Measurements from ENCODE around the gene CLIC3.
"Not testable (repeated sequence)": the region's sequence is repeated elsewhere in the genome, so short reads cannot be mapped to it uniquely, and the experiment has no call there.

CLIC3 gene

DNA sequence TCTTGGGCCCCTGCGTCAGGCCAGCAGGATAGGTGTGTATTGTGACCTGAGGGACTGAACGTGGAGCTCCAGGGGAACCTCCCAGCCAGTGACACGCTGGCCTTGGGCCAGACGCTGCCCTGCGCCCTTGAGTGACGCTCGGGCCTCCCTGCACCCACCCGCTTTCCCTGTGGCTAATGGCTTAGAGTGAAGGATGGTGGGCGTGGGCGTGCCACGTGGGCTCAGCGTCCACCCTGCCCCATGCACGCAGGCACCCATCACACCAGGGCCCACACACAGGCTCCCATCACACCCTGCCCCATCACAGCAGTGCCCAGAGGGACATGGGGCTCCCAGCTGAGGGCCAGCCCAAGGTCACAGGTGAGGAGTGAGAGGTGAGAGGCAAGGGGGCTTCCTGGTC lies 40.7 kb upstream of the CLIC3 start:
- H3K27me3 ChIP-seq (ENCODE audit: control insufficient read depth, insufficient read depth, low read length) = no peaks in the 10 kb centered on the region
- no peaks in the 10 kb centered on the region for H3K9me3 ChIP-seq (ENCODE audit: control insufficient read depth, insufficient read depth, low read length)
- H3K9ac ChIP-seq (ENCODE audit: low read depth, low read length) = no peak overlapping the region
- H3K4me3 ChIP-seq (ENCODE audit: low read depth, low read length) = no peak overlapping the region
- peaks cover 6% of the 10 kb centered on the region for H3K36me3 ChIP-seq (ENCODE audit: control insufficient read depth, insufficient read depth, low read length)
- no peaks in the 10 kb centered on the region for H3K4me1 ChIP-seq (ENCODE audit: control insufficient read depth, insufficient read depth, low read length)

DNA sequence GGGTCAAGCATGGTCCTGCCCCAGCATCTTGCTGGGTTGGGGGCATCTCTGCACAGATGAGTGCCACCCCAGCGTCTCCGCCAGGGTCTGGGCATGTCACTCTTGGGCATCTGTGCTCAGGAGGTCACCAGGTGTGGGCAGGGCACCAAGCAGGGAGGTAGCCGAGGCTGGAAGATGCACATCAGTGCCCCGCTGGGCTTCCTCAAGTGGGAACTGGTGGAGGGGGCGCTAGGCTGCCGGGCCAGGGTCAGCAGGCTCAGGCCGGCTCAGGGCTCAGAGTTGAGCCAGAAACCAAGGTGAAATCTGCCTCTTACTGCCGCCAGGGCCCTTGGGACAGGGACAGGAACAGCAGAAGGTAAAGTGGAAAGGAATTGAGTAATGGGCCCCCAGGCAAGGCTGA lies 39.6 kb upstream of the CLIC3 start:
- H3K4me3 ChIP-seq (ENCODE audit: low read depth, low read length) = no peak overlapping the region
- H3K27me3 ChIP-seq (ENCODE audit: control insufficient read depth, insufficient read depth, low read length) = no peaks in the 10 kb centered on the region
- no peaks in the 10 kb centered on the region for H3K9me3 ChIP-seq (ENCODE audit: control insufficient read depth, insufficient read depth, low read length)
- H3K9ac ChIP-seq (ENCODE audit: low read depth, low read length) = no peak overlapping the region
- H3K36me3 ChIP-seq (ENCODE audit: control insufficient read depth, insufficient read depth, low read length) = peaks cover 3% of the 10 kb centered on the region
- no peaks in the 10 kb centered on the region for H3K4me1 ChIP-seq (ENCODE audit: control insufficient read depth, insufficient read depth, low read length)

DNA sequence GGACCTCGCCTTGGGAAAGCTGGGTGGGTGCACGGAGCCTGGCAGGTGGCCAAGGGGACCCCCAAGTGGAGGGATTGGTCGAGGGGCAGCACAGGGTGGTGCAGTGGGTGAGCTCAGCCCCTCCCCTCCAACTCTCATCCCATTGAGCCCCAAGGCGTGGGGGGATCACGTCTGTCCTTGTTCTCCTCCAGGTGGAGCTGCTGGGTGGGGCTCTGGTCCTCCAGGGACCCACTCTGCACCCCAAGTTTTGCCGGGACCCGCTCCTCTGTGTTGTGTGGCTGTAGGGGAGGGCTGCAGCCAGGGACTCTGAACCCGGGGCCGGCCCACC lies 39.1 kb upstream of the CLIC3 start:
- H3K4me3 ChIP-seq (ENCODE audit: low read depth, low read length) = no peak overlapping the region
- H3K27me3 ChIP-seq (ENCODE audit: control insufficient read depth, insufficient read depth, low read length) = no peaks in the 10 kb centered on the region
- H3K4me1 ChIP-seq (ENCODE audit: control insufficient read depth, insufficient read depth, low read length) = no peaks in the 10 kb centered on the region
- no peaks in the 10 kb centered on the region for H3K9me3 ChIP-seq (ENCODE audit: control insufficient read depth, insufficient read depth, low read length)
- H3K9ac ChIP-seq (ENCODE audit: low read depth, low read length) = no peak overlapping the region
- H3K36me3 ChIP-seq (ENCODE audit: control insufficient read depth, insufficient read depth, low read length) = peaks cover 3% of the 10 kb centered on the region

DNA sequence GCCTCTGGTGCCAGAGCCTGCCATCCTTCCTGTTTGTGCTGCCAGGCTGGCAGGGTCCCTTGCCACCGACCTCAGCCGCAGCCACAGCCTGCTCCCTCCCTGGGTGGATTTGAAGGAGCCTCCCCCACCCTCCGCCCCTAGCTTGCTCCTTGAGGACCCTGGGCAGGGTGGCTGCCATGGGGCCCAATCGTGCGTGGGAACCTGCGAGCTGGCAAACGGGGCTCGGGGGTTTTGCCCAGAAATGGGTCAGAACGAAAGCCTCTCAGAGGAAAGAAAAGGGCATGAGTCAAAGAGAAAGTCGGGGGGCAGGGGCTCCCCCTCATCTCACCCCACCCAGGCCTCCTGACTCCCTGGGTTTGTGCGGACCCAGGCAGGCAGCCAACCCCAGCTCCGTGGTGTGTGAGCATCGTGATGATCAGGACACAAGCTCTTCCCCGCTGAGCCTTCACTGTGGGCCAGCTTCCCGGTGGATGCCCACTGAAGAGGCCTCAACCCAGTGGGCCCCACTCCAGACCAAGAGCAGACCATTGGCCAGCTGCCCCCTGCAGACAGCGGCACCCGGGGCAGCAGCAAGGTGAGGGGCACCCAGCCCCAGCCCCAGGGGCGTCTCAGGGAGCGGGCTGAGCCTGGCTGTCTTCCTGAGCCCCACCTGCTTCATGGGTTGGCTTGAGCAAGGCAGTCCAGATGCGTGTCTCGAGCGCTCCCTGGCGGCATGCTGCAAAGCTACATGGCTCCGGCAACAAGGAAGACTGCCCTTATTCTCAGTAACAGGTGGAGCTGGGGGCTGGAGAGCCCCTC lies 38.5 kb upstream of the CLIC3 start:
- Histone ChIP-seq H3K9me3 (ENCODE audit: control insufficient read depth, insufficient read depth, low read length) (no peaks in the 10 kb centered on the region), H3K9ac (ENCODE audit: low read depth, low read length) (no peak overlapping the region), H3K36me3 (ENCODE audit: control insufficient read depth, insufficient read depth, low read length) (peaks cover 3% of the 10 kb centered on the region), H3K4me1 (ENCODE audit: control insufficient read depth, insufficient read depth, low read length) (no peaks in the 10 kb centered on the region), H3K27me3 (ENCODE audit: control insufficient read depth, insufficient read depth, low read length) (no peaks in the 10 kb centered on the region), H3K4me3 (ENCODE audit: low read depth, low read length) (no peak overlapping the region)

DNA sequence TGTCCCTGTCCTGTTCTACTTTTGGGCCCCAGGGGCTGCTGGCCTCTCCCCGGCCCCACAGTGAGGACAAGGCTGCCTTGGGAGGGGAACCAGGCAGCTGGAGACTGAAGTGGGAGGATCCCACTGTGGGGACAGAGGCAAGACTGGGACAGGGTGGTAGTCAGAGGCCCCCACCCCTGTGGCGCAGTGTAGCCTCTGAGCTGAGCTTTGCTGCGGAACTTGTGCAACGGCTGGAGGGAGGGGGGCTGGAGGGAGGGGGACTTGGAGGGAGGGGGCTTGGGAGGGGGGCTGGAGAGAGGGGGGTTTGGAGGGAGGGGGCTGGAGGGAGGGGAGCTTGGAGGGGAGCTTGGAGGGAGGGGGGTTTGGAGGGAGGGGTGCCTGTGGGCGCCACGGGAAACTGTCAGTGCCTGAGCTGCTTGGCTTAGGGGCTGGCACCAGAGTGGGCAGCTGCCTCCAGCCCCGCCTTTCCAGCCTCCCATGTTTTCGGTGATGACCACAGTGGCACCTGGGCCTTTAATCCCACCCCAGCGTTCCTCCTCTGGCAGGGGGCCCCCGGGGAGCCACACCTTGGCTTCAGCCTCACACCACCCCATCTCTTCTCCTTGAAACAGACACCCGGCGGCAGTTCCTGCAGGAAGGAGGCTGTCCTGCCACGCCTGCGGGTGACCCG lies 37.8 kb upstream of the CLIC3 start:
- Histone ChIP-seq H3K27me3 (ENCODE audit: control insufficient read depth, insufficient read depth, low read length) (peaks cover under 1% of the 10 kb centered on the region), H3K9ac (ENCODE audit: low read depth, low read length) (no peak overlapping the region), H3K36me3 (ENCODE audit: control insufficient read depth, insufficient read depth, low read length) (peaks cover 3% of the 10 kb centered on the region), H3K4me1 (ENCODE audit: control insufficient read depth, insufficient read depth, low read length) (no peaks in the 10 kb centered on the region), H3K4me3 (ENCODE audit: low read depth, low read length) (no peak overlapping the region), H3K9me3 (ENCODE audit: control insufficient read depth, insufficient read depth, low read length) (no peaks in the 10 kb centered on the region)

DNA sequence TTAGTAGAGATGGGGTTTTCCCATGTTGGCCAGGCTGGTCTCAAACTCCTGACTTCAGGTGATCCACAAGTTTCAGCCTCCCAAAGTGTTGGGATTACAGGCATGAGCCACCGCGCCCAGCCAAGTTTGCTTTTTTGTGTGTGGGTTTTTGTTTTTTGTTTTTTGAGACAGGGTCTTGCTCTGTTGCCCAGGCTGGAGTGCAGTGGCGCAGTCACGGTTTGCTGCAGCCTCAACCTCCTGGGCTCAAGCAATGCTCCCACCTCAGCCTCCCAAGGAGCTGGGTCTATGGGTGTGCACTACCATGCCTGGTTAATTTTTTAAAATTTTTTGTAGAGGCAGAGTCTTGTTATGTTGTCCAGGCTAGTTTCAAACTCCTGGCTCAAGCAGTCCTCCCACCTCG lies 37.1 kb upstream of the CLIC3 start:
- H3K4me3 ChIP-seq (ENCODE audit: low read depth, low read length); H3K4me1 ChIP-seq (ENCODE audit: control insufficient read depth, insufficient read depth, low read length); H3K9me3 ChIP-seq (ENCODE audit: control insufficient read depth, insufficient read depth, low read length); H3K27me3 ChIP-seq (ENCODE audit: control insufficient read depth, insufficient read depth, low read length); H3K9ac ChIP-seq (ENCODE audit: low read depth, low read length); H3K36me3 ChIP-seq (ENCODE audit: control insufficient read depth, insufficient read depth, low read length): not testable (repeated sequence)

DNA sequence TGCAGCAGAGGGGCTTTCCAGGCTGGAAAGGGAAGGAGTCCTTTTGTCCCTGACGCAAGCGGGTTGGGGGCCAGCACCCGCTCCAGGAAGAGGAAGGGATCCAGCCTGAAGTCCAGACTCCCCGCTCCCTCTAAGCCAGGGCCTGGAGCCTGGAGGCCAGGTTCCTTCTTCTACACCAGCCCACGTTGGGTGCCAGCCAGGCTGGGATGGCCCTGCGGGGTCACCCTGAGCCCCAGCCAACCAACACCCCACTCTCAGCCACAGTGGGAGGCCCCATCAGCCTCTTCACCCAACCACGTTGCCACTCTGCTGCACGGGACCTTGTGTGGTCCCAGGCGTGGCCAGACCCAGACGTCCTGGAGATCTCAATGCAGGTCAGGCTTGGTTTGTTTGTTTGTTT lies 36.5 kb upstream of the CLIC3 start:
- Histone ChIP-seq H3K4me3 (ENCODE audit: low read depth, low read length) (no peak overlapping the region), H3K9ac (ENCODE audit: low read depth, low read length) (no peak overlapping the region), H3K4me1 (ENCODE audit: control insufficient read depth, insufficient read depth, low read length) (no peaks in the 10 kb centered on the region), H3K36me3 (ENCODE audit: control insufficient read depth, insufficient read depth, low read length) (peaks cover 3% of the 10 kb centered on the region), H3K9me3 (ENCODE audit: control insufficient read depth, insufficient read depth, low read length) (no peaks in the 10 kb centered on the region), H3K27me3 (ENCODE audit: control insufficient read depth, insufficient read depth, low read length) (peaks cover 7% of the 10 kb centered on the region)

DNA sequence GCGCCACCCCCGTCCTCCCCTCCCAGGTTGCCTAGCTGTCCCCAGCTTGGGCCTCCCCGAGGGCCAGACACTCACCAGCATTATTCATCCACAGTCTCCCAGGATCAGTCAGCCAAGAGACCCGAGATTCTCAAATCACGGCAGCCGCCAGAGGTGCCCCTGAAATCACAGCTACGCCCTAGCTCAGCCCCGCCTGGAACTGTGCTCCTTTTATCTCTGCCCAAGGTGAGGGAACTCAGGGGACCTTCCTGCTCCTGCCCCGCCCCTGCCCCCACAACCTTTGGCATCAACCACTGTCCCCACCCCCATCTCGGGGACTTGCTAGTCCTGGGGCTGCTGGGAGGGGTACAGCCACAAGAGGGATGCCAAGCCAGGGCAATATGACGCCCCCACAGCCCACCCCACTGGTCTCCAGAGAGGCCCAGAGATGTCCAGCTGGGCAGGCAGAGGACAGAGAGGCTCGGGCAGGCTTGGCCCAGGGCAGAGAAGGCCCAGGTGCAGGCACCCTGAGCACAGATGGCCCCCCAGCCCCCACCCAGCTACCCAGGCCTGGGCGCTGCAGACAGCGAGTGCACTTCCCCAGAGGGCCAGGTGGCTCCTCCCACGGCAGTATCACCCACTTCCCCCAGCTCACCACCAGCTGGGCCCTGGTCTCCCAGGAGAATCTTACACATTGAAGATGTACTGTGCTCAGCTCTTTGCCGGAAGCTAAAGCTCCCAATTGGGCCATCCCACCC lies 35.7 kb upstream of the CLIC3 start, which contains the start of gene FUT7:
TSS of gene FUT7 (minus strand) at position 185 of the 737 bp plus-strand sequence. CDS start at position 88, 97 bp downstream.
- H3K4me1 ChIP-seq (ENCODE audit: control insufficient read depth, insufficient read depth, low read length) = no peaks in the 10 kb centered on the region
- H3K4me3 ChIP-seq (ENCODE audit: low read depth, low read length) = no peak within 1 kb of the TSS

DNA sequence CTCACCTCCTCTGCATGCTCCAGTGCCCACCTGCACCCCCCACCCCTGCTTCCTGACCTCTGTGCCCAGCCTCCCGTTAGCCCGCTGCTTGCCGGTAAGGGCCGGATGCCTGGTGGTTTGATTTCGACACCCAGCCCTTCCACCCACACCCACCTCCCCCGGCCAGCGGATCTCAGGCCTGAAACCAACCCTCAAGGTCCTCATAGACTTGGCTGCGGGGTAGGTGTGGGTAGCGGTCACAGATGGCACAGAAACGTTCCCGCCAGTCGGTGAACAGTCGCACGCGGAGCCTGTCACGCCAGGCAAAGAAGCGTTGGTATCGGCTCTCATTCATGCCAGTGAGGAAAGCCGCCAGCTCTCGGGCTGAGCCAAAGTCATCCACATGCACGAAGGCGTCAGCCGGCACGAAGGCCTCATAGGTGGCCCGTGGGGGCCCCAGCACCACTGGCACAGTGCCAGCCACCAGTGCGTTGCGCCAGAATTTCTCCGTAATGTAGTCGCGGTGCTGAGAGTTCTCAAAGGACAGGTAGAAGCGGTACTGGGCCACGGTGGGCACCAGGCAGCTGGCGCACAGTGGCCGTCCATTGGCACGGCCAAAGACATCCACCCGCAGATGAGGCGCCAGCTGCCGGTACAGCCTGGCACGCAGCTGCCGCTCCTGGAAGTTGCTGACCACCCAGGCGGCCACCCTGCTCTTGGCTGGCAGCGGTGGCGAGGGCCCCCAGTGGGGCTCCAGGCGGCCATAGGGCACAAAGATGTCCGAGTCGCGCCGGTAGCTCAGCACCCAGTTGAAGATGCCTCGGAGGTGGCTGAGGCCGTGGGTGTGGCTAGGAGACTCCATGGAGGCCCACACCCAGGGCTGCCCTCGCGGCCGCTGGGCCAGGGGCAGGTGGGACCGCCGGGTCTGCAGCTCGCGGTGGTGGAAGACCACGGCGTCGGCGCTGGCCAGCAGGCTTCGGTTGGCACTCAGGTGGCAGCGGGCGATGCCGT lies 34.5 kb upstream of the CLIC3 start:
- Histone ChIP-seq H3K4me3 (ENCODE audit: low read depth, low read length) (no peak overlapping the region), H3K9ac (ENCODE audit: low read depth, low read length) (no peak overlapping the region)

More for the DNA sequence above, 35.7 kb upstream of the CLIC3 start, which contains the start of gene FUT7:
- Histone ChIP-seq H3K9me3 (ENCODE audit: control insufficient read depth, insufficient read depth, low read length) (no peaks in the 10 kb centered on the region), H3K36me3 (ENCODE audit: control insufficient read depth, insufficient read depth, low read length) (no peaks in the 10 kb centered on the region), H3K27me3 (ENCODE audit: control insufficient read depth, insufficient read depth, low read length) (peaks cover 12% of the 10 kb centered on the region), H3K9ac (ENCODE audit: low read depth, low read length) (no peak within 1 kb of the TSS)

DNA sequence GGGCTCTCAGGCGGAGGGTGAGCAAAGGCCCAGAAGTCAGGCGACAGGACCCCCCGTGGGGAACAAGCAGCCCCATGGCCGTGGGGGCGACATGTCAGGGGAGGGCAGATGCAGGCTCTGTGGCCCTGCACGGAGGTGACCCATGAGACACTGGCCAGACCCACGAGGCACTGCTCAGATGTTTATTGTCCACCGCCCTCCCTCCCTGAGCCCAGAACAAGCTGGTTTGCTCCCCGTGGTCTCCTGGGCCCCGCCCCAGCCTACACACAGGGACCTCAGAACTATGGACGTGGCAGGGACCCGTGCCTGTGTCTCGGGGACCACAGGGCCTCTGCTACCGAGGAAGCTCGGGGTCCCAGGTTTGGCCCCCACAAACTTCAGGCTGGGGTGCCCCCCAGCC lies 33.6 kb upstream of the CLIC3 start:
- Histone ChIP-seq H3K36me3 (ENCODE audit: control insufficient read depth, insufficient read depth, low read length) (no peaks in the 10 kb centered on the region), H3K27me3 (ENCODE audit: control insufficient read depth, insufficient read depth, low read length) (peaks cover 22% of the 10 kb centered on the region), H3K4me3 (ENCODE audit: low read depth, low read length) (no peak overlapping the region), H3K4me1 (ENCODE audit: control insufficient read depth, insufficient read depth, low read length) (no peaks in the 10 kb centered on the region), H3K9me3 (ENCODE audit: control insufficient read depth, insufficient read depth, low read length) (no peaks in the 10 kb centered on the region), H3K9ac (ENCODE audit: low read depth, low read length) (no peak overlapping the region)

More for the DNA sequence above, 34.5 kb upstream of the CLIC3 start:
- Histone ChIP-seq H3K27me3 (ENCODE audit: control insufficient read depth, insufficient read depth, low read length) (peaks cover 22% of the 10 kb centered on the region), H3K36me3 (ENCODE audit: control insufficient read depth, insufficient read depth, low read length) (no peaks in the 10 kb centered on the region), H3K9me3 (ENCODE audit: control insufficient read depth, insufficient read depth, low read length) (no peaks in the 10 kb centered on the region), H3K4me1 (ENCODE audit: control insufficient read depth, insufficient read depth, low read length) (no peaks in the 10 kb centered on the region)

Data from iPS-15b (cell line).